Stomach smooth muscle (tissue), 2 donors: Measurements from ENCODE around the gene GNL2.

ENCODE experiments used
- H3K27ac ChIP-seq: one replicate; pipeline ENCODE4 v1.7.0; 2013; ENCODE audit warnings: mild to moderate bottlenecking, low read length, inconsistent platforms
- H3K27me3 ChIP-seq, 2 donors: one replicate each; pipeline ENCODE4 v1.7.0; 2013; ENCODE audit warnings: low read length in 2 of 2; ENCODE audit not compliant: insufficient read depth in 2 of 2, control insufficient read depth in 1 of 2
- H3K36me3 ChIP-seq, 2 donors: one replicate each; pipeline ENCODE4 v1.7.0; 2013; ENCODE audit warnings: low read length in 2 of 2; ENCODE audit not compliant: control insufficient read depth in 2 of 2, insufficient read depth in 2 of 2
- H3K4me1 ChIP-seq: one replicate; pipeline ENCODE4 v1.7.0; 2013; ENCODE audit warnings: low read length; ENCODE audit not compliant: control insufficient read depth, insufficient read depth
- H3K4me3 ChIP-seq, 2 donors: one replicate each; pipeline ENCODE4 v1.7.0; 2013; ENCODE audit warnings: low read length in 2 of 2
- H3K9ac ChIP-seq, 2 donors: one replicate each; pipeline ENCODE4 v1.7.0; 2013; ENCODE audit warnings: low read length in 2 of 2, mild to moderate bottlenecking in 1 of 2
- H3K9me3 ChIP-seq, 2 donors: one replicate each; pipeline ENCODE4 v1.7.0; 2013; ENCODE audit warnings: low read length in 2 of 2; ENCODE audit not compliant: control insufficient read depth in 2 of 2
- donor health status: healthy.
- donor health status: Pancreatic carcinoma.

GNL2 gene

DNA sequence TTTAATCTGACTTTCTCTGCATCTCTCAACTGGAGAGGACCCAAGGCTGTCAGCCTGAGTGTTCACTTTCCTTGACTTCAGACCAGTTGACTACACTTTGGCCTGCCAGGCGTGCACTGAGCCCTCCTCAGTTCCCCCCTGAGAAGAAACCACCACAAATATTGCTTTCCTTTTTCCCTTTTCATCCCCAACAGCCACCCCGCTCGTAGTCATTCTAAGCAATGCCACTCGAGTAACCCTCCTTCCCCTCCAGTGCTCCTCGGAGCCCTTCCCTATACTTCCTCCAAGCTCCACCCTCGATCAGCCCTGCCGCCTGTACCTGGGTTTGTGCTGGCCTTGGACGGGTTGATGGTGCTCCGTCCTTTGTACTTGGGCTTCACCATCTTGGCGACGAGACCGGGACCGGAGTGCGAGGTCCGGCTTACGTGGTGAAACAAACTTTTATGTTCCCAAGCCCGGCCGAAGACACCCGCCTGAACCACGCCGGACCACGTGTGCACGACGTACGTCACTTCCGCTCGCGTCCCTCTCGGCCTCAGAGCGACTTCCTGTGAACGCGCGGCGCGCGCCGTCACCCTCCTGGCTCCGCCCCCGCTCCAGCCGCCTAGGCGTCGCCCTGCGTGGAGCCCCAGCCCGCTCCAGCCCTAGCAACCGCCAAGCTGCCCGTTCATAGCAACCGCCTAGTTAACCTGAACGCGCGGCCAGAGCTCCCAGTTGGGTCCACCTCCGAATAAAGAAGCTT is at the start of gene GNL2:
Gene GNL2 (minus strand): TSS at position 498 of the 742 bp plus-strand sequence. CDS start 115 bp downstream, at position 383.
- Histone ChIP-seq H3K4me1 (peaks cover 12% of the 10 kb centered on the region), H3K27me3 (no peaks in the 10 kb centered on the region), H3K27ac (peak within 1 kb of the TSS; percentile 70), H3K36me3 (peaks cover 7 to 17% of the 10 kb centered on the region in 2 donors), H3K4me3 (peak within 1 kb of the TSS; percentile 99), H3K9ac (peak within 1 kb of the TSS; percentile 92 to 95), H3K9me3 (no peaks in the 10 kb centered on the region)

DNA sequence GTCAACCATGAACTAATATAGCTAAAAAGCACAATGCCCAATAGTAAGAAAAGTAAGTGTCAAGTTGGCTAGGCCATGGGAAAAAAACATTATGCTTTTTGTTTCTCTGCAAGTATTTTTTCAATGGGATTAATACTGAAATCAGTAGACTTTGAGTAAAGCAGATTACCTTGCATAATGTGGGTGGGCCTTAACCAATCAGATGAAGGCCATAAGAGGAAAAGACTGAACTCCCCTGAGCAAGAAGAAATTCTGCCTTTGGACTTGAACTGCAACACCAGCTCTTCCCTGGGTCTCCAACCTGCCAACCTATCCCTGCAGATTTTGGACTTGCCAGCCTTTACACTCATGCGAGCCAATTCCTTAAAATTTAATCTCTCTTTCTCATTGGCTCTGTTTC is 45.3 kb upstream of the GNL2 start:
- Histone ChIP-seq H3K4me3 (no peak overlapping the region), H3K27ac (no peak overlapping the region), H3K9me3 (peaks cover 12 to 17% of the 10 kb centered on the region in 2 donors), H3K27me3 (peaks cover 8 to 10% of the 10 kb centered on the region in 2 donors), H3K36me3 (no peaks in the 10 kb centered on the region), H3K9ac (no peak overlapping the region), H3K4me1 (no peaks in the 10 kb centered on the region)

- peaks cover 4 to 6% of the 10 kb centered on the region in 2 donors for H3K9me3 ChIP-seq
- H3K36me3 ChIP-seq: no peaks in the 10 kb centered on the region
- H3K4me1 ChIP-seq: peaks cover 11% of the 10 kb centered on the region
- no peak overlapping the region for H3K27ac ChIP-seq
- no peak overlapping the region for H3K9ac ChIP-seq
- no peak overlapping the region for H3K4me3 ChIP-seq
- H3K27me3 ChIP-seq: peaks cover 38 to 51% of the 10 kb centered on the region in 2 donors
Observed at GRCh38 chr1:37636435-37636834, 40.7 kb upstream of the GNL2 start.

DNA sequence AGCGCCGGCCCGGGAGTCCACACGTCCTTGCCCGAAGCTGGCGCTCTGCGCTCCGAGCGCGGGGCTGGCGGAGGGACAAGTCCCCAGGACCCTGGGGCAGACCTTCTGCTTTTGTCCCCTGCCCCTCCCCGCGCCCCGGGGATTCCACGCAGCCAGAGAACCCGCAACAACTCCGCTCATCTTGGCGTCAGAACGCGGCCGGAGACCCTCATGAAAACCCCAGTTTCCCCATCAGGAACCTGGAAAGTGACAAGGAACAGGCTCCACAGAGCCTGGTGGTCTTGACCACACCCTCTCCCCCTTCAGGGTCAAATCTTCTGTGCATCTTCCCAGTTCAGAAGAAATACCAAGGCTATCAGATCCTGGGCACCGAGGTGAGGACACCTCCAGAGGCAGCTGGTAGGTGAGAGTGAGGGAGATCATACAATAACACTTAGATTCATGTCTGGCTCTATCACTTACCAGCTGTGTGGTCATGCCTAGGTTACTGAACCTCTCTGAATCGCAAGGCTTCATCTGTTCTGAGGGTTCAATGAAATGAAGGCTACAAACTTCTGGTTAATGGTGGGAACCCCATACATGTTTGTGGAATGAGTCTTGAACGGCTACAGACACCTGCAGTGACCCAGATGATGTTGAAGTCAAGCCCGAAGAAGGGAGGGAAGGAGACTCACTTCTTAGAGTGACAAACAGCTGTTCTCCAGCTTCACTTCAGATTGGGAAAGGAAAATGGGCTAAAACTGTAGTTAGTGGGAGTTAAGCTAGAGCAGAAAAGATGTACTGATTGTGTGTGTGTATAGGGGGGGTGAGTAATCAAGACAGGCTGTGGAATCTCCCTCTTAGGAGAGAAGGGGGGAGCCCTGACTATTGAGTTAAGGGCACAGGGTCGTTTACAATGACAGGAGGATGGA is 39.5 kb upstream of the GNL2 start:
- H3K27me3 ChIP-seq: peaks cover 50 to 57% of the 10 kb centered on the region in 2 donors
- no peaks in the 10 kb centered on the region for H3K9me3 ChIP-seq

DNA sequence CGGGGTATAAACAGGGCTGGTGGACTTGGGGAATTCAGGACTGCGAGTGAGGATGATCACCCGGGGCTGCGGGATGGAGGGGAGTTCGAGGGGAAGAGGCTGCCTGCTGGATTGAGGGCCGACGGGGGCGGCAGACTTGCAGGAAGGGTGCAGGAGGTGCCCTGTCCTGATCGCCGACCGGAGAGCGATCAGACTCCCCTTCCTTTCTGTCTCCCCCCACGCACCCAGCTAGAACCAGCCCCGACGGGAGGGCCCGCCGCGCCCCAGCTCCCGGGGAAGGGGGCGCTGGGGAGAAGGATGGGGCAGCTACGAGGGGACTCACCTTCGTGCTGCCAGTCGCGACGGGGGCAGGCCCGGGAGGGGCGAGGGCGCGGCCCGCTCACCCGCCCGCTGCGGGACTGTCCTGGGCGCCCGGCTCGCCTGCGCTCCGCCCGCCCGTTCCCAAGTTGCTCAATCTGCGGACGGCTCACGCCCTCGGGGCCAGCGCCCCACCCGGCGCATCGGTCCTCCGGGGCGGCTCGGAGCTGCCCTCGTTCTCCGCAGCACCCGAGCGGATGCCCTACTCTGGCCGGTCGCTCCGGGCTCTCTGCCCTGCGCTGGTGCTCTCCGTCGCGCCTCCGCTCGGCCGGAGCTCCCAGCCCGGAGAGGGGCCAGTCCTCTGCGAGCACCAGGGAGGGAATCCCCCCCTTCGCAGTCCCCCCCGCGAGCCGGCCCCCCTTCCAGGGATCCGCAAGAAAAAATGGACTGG is 38.7 kb upstream of the GNL2 start, which contains the start of gene RSPO1:
Gene RSPO1 (minus strand): TSS at position 649 of the 748 bp plus-strand sequence. CDS start 5,231 bp downstream, outside the sequence.
- H3K36me3 ChIP-seq: no peaks in the 10 kb centered on the region

More for the DNA sequence above, 39.5 kb upstream of the GNL2 start:
- H3K36me3 ChIP-seq: no peaks in the 10 kb centered on the region
- H3K4me1 ChIP-seq: peaks cover 11% of the 10 kb centered on the region
- H3K4me3 ChIP-seq: peak overlapping the region in 1 of 2 donors; percentile 62
- no peak overlapping the region for H3K9ac ChIP-seq
- H3K27ac ChIP-seq: no peak overlapping the region

GRCh38 chr1:37633938-37634243 is 38.2 kb upstream of the GNL2 start:
- peaks cover 11% of the 10 kb centered on the region for H3K4me1 ChIP-seq
- no peaks in the 10 kb centered on the region for H3K9me3 ChIP-seq
- H3K27me3 ChIP-seq: peaks cover 61 to 65% of the 10 kb centered on the region in 2 donors
- peak overlapping the region; percentile 25 to 62 for H3K4me3 ChIP-seq
- no peak overlapping the region for H3K27ac ChIP-seq
- H3K9ac ChIP-seq: no peak overlapping the region
- no peaks in the 10 kb centered on the region for H3K36me3 ChIP-seq

More for the DNA sequence above, 38.7 kb upstream of the GNL2 start, which contains the start of gene RSPO1:
- Histone ChIP-seq H3K4me3 (peak within 1 kb of the TSS; percentile 25 to 62), H3K4me1 (peaks cover 11% of the 10 kb centered on the region), H3K27me3 (peaks cover 58 to 60% of the 10 kb centered on the region in 2 donors), H3K9me3 (no peaks in the 10 kb centered on the region), H3K27ac (no peak within 1 kb of the TSS), H3K9ac (no peak within 1 kb of the TSS)

DNA sequence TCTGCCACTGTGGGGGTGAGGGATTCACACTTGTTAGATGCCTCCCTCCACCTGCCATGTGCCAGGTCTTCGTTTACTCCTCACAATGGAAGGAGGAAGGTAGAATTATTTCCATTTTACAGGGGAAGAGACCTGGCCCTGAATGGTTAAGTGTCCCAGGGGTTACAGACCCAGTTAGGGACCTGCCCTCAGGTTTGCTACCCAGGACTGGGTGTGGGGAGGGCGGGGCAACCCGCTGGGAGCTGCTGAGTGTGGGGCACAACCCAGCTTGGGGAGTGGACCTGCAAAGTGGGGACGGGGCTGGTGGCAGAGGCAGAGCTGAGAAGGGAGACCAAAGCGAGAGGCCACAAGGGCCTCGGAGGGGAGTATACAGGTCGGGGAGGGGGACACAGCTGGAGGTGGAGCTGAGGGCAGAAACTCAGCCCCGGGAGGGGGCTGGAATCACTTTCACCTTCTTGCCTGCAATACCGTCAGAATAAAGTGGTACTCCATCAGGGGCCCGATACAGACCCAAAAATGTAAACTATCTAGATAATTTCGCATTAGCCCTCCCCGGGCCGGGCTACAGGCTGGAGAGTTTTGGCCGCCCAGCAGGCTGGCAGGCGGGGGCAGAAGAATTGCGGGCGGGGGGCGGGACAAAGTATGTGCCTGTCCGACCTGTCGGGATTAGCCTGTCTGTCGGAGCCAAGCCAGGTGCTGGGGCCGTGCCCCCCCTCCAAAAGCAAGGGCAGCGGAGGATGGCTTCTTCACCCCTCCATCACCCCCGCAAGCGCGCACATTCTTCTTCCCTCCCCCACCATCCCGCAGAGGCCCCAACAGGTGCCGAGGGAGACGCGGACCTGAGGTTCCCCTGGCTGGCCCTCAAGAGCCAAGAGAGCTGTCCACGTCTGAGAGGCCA is 37.6 kb upstream of the GNL2 start:
- H3K9ac ChIP-seq: no peak overlapping the region
- no peaks in the 10 kb centered on the region for H3K9me3 ChIP-seq
- H3K27ac ChIP-seq: no peak overlapping the region
- H3K4me3 ChIP-seq: peak overlapping the region in 1 of 2 donors; percentile 62
- peaks cover 62 to 70% of the 10 kb centered on the region in 2 donors for H3K27me3 ChIP-seq
- H3K36me3 ChIP-seq: no peaks in the 10 kb centered on the region
- H3K4me1 ChIP-seq: peaks cover 11% of the 10 kb centered on the region

DNA sequence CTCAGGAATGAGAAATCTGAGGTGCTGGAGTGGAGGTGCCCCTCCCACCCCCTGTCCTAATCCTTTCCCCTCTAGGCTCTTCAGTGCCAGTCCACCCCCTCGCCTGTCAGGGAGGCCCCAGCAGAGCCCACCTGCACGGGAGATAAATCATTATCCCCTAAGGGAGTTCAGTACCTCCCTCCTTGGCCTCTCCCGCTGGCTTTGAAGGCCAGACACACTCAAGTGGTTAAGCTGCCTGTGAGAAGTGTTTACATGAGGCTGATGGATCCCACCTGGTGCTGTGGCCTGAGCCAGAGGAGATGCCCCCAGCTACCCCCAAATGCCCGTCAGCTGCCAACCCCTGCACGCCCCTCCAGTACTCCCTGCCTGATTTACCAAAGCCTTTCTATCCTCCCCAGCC is 35.3 kb upstream of the GNL2 start:
- peaks cover 11% of the 10 kb centered on the region for H3K4me1 ChIP-seq
- no peak overlapping the region for H3K27ac ChIP-seq
- peaks cover 64% of the 10 kb centered on the region in 2 donors for H3K27me3 ChIP-seq

GRCh38 chr1:37630426-37631028 is 34.8 kb upstream of the GNL2 start:
- Histone ChIP-seq H3K9me3 (no peaks in the 10 kb centered on the region), H3K9ac (no peak overlapping the region), H3K27ac (no peak overlapping the region), H3K4me1 (peaks cover 11% of the 10 kb centered on the region), H3K36me3 (no peaks in the 10 kb centered on the region), H3K4me3 (no peak overlapping the region), H3K27me3 (peaks cover 59 to 64% of the 10 kb centered on the region in 2 donors)

More for the DNA sequence above, 35.3 kb upstream of the GNL2 start:
- Histone ChIP-seq H3K9me3 (no peaks in the 10 kb centered on the region), H3K9ac (no peak overlapping the region), H3K36me3 (no peaks in the 10 kb centered on the region), H3K4me3 (no peak overlapping the region)
